GM21737 (cell line): ENCODE data around the gene ARSI.

Experiments
- ATAC-seq: cut with Tn5 transposase; IDR thresholded peaks from one replicate; pipeline ENCODE4 v1.9.1; 2021; ENCODE audit warnings: mild to moderate bottlenecking, moderate library complexity; ENCODE audit not compliant: unreplicated experiment

Gene ARSI

GRCh38 chr5:150295172-150295634 lies 7.5 kb downstream of the ARSI start:
- no peak for ATAC-seq

GRCh38 chr5:150294551-150295071 lies 8.1 kb downstream of the ARSI start:
- ATAC-seq, result no peak

- no peak for ATAC-seq
Measured at GRCh38 chr5:150293091-150293941, 9.4 kb downstream of the ARSI start.

- ATAC-seq, result no peak
Measured at GRCh38 chr5:150291388-150292385, 11.0 kb downstream of the ARSI start.

- no peak for ATAC-seq
Measured at GRCh38 chr5:150289551-150290390, 12.9 kb downstream of the ARSI start, which contains the start of gene CAMK2A. Gene CAMK2A (minus strand): TSS chr5:150289773. CDS start chr5:150289625, 148 bp downstream.

- no peak for ATAC-seq
Measured at GRCh38 chr5:150288791-150289190, 13.9 kb downstream of the ARSI start.

GRCh38 chr5:150288361-150288760 lies 14.3 kb downstream of the ARSI start:
- ATAC-seq, result no peak

GRCh38 chr5:150286820-150287219 lies 15.9 kb downstream of the ARSI start:
- ATAC-seq, result no peak

- ATAC-seq, result no peak
Measured at GRCh38 chr5:150285114-150285513, 17.6 kb downstream of the ARSI start.

GRCh38 chr5:150284311-150284710 lies 18.4 kb downstream of the ARSI start:
- no peak for ATAC-seq

- no peak for ATAC-seq
Measured at GRCh38 chr5:150283904-150284303, 18.8 kb downstream of the ARSI start.

- ATAC-seq, result no peak
Measured at GRCh38 chr5:150281987-150282386, 20.7 kb downstream of the ARSI start.

GRCh38 chr5:150279330-150280020 lies 23.2 kb downstream of the ARSI start:
- ATAC-seq, result no peak

GRCh38 chr5:150278916-150279315 lies 23.8 kb downstream of the ARSI start:
- ATAC-seq, result no peak

- ATAC-seq, result no peak
Measured at GRCh38 chr5:150278046-150278730, 24.5 kb downstream of the ARSI start.

GRCh38 chr5:150277043-150277442 lies 25.7 kb downstream of the ARSI start:
- no peak for ATAC-seq

- no peak for ATAC-seq
Measured at GRCh38 chr5:150274811-150275210, 27.9 kb downstream of the ARSI start.

GRCh38 chr5:150272531-150272930 lies 30.2 kb downstream of the ARSI start:
- no peak for ATAC-seq

GRCh38 chr5:150271923-150272322 lies 30.8 kb downstream of the ARSI start:
- no peak for ATAC-seq
